GM19035 (cell line): ENCODE measurements around the gene NRCAM.
A peak's percentile ranks its signal among the peaks of the same experiment; 100 is the strongest.

Experiments
- ATAC-seq: cut with Tn5 transposase; IDR thresholded peaks from one replicate; pipeline ENCODE4 v1.9.1; 2021; ENCODE audit not compliant: unreplicated experiment

The NRCAM gene

GRCh38 chr7:108427766-108428165 lies 28.5 kb downstream of the NRCAM start:
- no peak for ATAC-seq

GRCh38 chr7:108425714-108426275 lies 30.4 kb downstream of the NRCAM start:
- no peak for ATAC-seq

- ATAC-seq = no peak
Observed at GRCh38 chr7:108424013-108424412, 32.2 kb downstream of the NRCAM start.

- ATAC-seq = no peak
Observed at GRCh38 chr7:108423089-108423989, 32.9 kb downstream of the NRCAM start.

- ATAC-seq = no peak
Observed at GRCh38 chr7:108421720-108422331, 34.4 kb downstream of the NRCAM start.

GRCh38 chr7:108419961-108420908 lies 36.0 kb downstream of the NRCAM start:
- no peak for ATAC-seq

GRCh38 chr7:108418946-108419345 lies 37.3 kb downstream of the NRCAM start:
- ATAC-seq = no peak

- no peak for ATAC-seq
Observed at GRCh38 chr7:108417926-108418325, 38.3 kb downstream of the NRCAM start.

GRCh38 chr7:108417144-108417543 lies 39.1 kb downstream of the NRCAM start:
- ATAC-seq = no peak

- ATAC-seq = peak; percentile 86
Observed at GRCh38 chr7:108415821-108416536, 40.3 kb downstream of the NRCAM start.

GRCh38 chr7:108415084-108415483 lies 41.2 kb downstream of the NRCAM start:
- no peak for ATAC-seq

GRCh38 chr7:108413782-108414492 lies 42.3 kb downstream of the NRCAM start:
- ATAC-seq = no peak

- ATAC-seq = no peak
Observed at GRCh38 chr7:108413337-108413736, 42.9 kb downstream of the NRCAM start.

- ATAC-seq = no peak
Observed at GRCh38 chr7:108409146-108409545, 47.1 kb downstream of the NRCAM start.

- no peak for ATAC-seq
Observed at GRCh38 chr7:108408296-108408991, 47.8 kb downstream of the NRCAM start.

- no peak for ATAC-seq
Observed at GRCh38 chr7:108407676-108408075, 48.6 kb downstream of the NRCAM start.

GRCh38 chr7:108406222-108406890 lies 49.9 kb downstream of the NRCAM start:
- ATAC-seq = no peak
